Measurements from ENCODE around the gene PPTC7.
A peak's percentile ranks its signal among the peaks of the same experiment; 100 is the strongest.
"Not testable (repeated sequence)": the region's sequence is repeated elsewhere in the genome, so short reads cannot be mapped to it uniquely, and the experiment has no call there.

PPTC7 gene

GRCh38 chr12:110560946-110561345 lies 22.2 kb downstream of the PPTC7 start:
- no peak for DNase-seq

GRCh38 chr12:110560048-110560447 lies 23.1 kb downstream of the PPTC7 start:
- DNase-seq, result no peak

GRCh38 chr12:110558945-110559344 lies 24.2 kb downstream of the PPTC7 start:
- DNase-seq, result not testable (repeated sequence)

- no peak for DNase-seq
These were observed 25.8 kb downstream of the PPTC7 start for GRCh38 chr12:110557300-110557699.

GRCh38 chr12:110556705-110557104 lies 26.4 kb downstream of the PPTC7 start:
- no peak for DNase-seq

- DNase-seq, result no peak
These were observed 27.3 kb downstream of the PPTC7 start for GRCh38 chr12:110555577-110556406.

- no peak for DNase-seq
These were observed 28.9 kb downstream of the PPTC7 start for GRCh38 chr12:110554184-110554583.

GRCh38 chr12:110550981-110551380 lies 32.1 kb downstream of the PPTC7 start:
- no peak for DNase-seq

GRCh38 chr12:110549716-110550115 lies 33.4 kb downstream of the PPTC7 start:
- no peak for DNase-seq

- DNase-seq, result no peak
These were observed 34.4 kb downstream of the PPTC7 start for GRCh38 chr12:110548678-110549077.

GRCh38 chr12:110547090-110547489 lies 36.0 kb downstream of the PPTC7 start:
- no peak for DNase-seq

- DNase-seq, result no peak
These were observed 36.8 kb downstream of the PPTC7 start for GRCh38 chr12:110546339-110546738.

GRCh38 chr12:110545812-110546211 lies 37.3 kb downstream of the PPTC7 start:
- no peak for DNase-seq

- not testable (repeated sequence) for DNase-seq
These were observed 37.9 kb downstream of the PPTC7 start for GRCh38 chr12:110545259-110545658.

- no peak for DNase-seq
These were observed 39.2 kb downstream of the PPTC7 start for GRCh38 chr12:110543965-110544364.

- peak; percentile 67 for DNase-seq
These were observed 39.7 kb downstream of the PPTC7 start for GRCh38 chr12:110543252-110543959.

- no peak for DNase-seq
These were observed 43.1 kb downstream of the PPTC7 start for GRCh38 chr12:110540048-110540447.

- DNase-seq, result peak; percentile 11
These were observed 44.1 kb downstream of the PPTC7 start for GRCh38 chr12:110538869-110539622.

- peak; percentile 95 for DNase-seq
These were observed 45.3 kb downstream of the PPTC7 start for GRCh38 chr12:110537605-110538409.

GRCh38 chr12:110536834-110537604 lies 46.1 kb downstream of the PPTC7 start:
- DNase-seq, result peak; percentile 73

GRCh38 chr12:110534811-110535210 lies 48.3 kb downstream of the PPTC7 start:
- DNase-seq, result no peak

GRCh38 chr12:110533607-110534006 lies 49.5 kb downstream of the PPTC7 start:
- DNase-seq, result no peak
